Neuron (in vitro differentiated cells): Measurements from ENCODE around the gene CAND2.
"Not testable (repeated sequence)": the region's sequence is repeated elsewhere in the genome, so short reads cannot be mapped to it uniquely, and the experiment has no call there.

Experiments used
- H2AFZ ChIP-seq: one replicate; pipeline ENCODE4 v1.6.1; 2013; ENCODE audit warnings: low read depth, mild to moderate bottlenecking, inconsistent platforms, low read length, moderate library complexity
- H3K27me3 ChIP-seq: one replicate; pipeline ENCODE4 v1.6.1; 2013; ENCODE audit warnings: low read length; ENCODE audit not compliant: insufficient read depth
- H3K36me3 ChIP-seq: one replicate; pipeline ENCODE4 v1.6.1; 2013; ENCODE audit warnings: low read length; ENCODE audit not compliant: insufficient read depth
- H3K4me1 ChIP-seq: one replicate; pipeline ENCODE4 v1.6.1; 2013; ENCODE audit warnings: low read length; ENCODE audit not compliant: insufficient read depth
- H3K4me3 ChIP-seq: 2 replicates; pipeline ENCODE4 v1.5.1; 2013; ENCODE audit warnings: mild to moderate bottlenecking, low read length, moderate library complexity
- H3K9me3 ChIP-seq: one replicate; pipeline ENCODE4 v1.6.1; 2013; ENCODE audit warnings: low read length

Gene CAND2

DNA sequence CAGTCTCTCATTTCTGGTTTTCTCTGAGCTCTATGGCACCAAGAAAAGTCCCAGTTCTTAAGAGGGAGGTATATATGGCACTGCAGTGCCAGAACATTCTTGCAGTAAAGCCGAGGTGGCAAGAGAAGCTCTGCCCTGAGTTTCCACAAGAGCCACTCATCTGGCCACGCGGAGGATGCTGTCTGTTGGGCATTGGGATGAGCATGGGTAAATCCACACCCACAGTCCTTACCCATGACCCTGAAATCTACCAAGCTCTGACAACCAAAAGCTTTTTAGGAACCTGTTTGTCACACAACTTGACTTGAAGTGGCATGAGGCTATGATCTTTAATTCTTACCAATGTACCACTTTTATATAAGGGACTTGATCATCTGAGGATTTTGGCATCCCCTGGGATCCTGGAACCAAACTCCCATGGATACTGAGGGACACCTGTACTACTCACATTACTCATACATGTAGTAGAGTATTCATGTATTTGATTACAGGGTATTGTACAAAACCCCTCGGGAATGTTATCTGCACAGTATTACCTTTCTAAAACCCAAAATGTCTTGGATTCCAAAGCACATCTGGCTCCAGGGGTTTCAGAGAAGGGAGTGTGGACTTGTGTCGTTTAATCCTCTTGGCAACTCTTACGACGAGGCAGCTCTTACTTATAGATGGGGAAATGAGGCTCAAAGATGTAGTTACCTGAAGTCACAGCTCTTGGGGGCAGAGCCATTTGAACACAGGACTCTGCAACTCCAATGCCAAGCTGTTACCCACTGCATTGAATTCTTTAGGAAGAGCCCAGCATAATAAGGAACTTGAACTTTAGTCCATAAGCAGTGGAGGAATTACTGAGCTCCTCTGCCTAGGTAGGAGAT, 36.1 kb downstream of the CAND2 start:
- Histone ChIP-seq H3K36me3 (peaks cover 66% of the 10 kb centered on the region), H2AFZ (no peak overlapping the region), H3K27me3 (no peaks in the 10 kb centered on the region), H3K9me3 (no peaks in the 10 kb centered on the region), H3K4me3 (no peak overlapping the region), H3K4me1 (no peaks in the 10 kb centered on the region)

DNA sequence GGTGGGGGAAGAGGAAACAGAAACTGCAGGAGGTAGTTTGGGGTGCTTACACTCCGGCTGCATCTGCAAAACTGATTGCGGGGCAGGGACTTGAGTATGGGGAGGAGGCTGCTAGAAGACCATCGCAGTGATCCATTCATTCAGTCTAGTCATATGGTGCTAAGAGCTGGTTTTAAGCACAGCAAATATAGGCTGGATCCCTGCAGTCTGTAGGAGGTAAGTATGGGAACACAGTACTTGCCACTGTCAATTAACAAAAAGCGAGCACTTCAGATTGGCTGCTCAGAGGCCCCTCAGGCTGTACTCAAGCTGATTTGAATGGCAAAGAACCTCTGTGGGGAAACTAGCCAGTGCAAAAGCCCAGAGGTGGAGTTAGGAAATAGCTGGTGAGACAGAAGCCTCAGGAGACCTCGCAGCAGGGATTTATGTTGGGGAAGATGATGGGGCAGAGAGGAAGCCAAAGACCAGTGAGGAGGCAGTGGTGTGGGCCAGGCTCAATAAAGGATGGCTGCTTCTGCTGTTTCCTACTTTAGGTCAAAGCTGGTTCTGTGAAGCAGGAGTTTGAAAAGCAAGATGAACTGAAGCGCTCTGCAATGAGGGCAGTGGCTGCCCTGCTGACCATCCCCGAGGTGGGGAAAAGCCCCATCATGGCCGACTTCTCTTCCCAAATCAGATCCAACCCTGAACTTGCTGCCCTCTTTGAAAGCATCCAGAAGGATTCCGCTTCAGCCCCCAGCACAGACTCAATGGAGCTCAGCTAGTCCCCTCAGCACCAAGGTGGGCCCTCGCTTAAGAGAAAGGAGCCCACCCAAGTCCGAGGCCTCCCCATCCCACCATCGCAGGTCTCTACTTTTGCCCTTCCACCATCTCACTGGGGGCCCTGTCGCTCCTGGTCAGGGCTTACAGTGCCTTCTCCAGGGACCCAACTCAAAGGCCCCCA, 37.0 kb downstream of the CAND2 start:
- Histone ChIP-seq H3K4me1 (peaks cover 2% of the 10 kb centered on the region), H2AFZ (no peak overlapping the region), H3K36me3 (peaks cover 75% of the 10 kb centered on the region), H3K4me3 (no peak overlapping the region), H3K27me3 (no peaks in the 10 kb centered on the region), H3K9me3 (no peaks in the 10 kb centered on the region)

- peaks cover 88% of the 10 kb centered on the region for H3K36me3 ChIP-seq
- H3K9me3 ChIP-seq: no peaks in the 10 kb centered on the region
- H3K27me3 ChIP-seq: no peaks in the 10 kb centered on the region
- no peak overlapping the region for H3K4me3 ChIP-seq
- peaks cover 19% of the 10 kb centered on the region for H3K4me1 ChIP-seq
- H2AFZ ChIP-seq: no peak overlapping the region
These were observed 38.7 kb downstream of the CAND2 start for GRCh38 chr3:12835052-12835665.

GRCh38 chr3:12837295-12837986, 41.0 kb downstream of the CAND2 start:
- no peak overlapping the region for H2AFZ ChIP-seq
- peaks cover 76% of the 10 kb centered on the region for H3K36me3 ChIP-seq
- no peaks in the 10 kb centered on the region for H3K27me3 ChIP-seq
- no peak overlapping the region for H3K4me3 ChIP-seq
- no peaks in the 10 kb centered on the region for H3K9me3 ChIP-seq
- H3K4me1 ChIP-seq: peaks cover 22% of the 10 kb centered on the region

DNA sequence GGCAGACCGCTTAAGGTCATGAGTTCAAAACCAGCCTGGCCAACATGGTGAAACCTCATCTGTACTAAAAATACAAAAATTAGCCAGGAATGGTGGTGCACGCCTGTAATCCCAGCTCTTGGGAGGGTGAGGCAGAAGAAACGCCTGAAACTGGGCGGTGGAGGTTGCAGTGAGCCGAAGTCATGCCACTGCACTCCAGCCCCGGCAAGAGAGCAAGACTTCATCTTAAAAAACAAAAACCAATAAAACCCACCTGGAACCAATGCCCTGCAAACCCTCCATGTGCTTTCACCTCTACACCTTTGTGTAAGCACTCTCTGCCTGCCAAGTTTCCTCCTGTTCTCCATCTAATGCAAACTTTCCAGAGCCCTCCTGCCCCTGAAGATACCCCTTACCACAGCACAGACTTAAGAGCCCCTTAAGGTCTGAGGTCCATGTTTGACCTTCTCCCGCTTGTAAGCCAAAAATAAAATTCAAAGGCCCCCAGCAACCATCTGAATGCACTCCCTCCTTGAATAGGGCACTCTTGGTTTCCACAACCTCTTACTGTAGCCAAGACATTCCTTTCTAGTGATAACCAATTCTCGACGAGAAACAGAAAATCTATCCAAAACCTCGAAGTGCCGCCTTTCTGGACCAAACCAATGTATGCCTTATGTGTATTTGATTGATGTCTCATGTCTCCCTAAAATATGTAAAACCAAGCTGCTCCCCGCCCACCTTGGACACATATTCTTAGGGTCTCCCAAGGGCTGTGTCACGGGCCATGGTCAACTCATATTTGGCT, 41.9 kb downstream of the CAND2 start:
- no peaks in the 10 kb centered on the region for H3K9me3 ChIP-seq
- peaks cover 22% of the 10 kb centered on the region for H3K4me1 ChIP-seq
- no peaks in the 10 kb centered on the region for H3K27me3 ChIP-seq
- no peak overlapping the region for H2AFZ ChIP-seq
- peaks cover 67% of the 10 kb centered on the region for H3K36me3 ChIP-seq
- H3K4me3 ChIP-seq: no peak overlapping the region

- Histone ChIP-seq H3K27me3 (no peaks in the 10 kb centered on the region), H3K4me3 (peak overlapping the region; percentile 93), H3K36me3 (peaks cover 57% of the 10 kb centered on the region), H3K4me1 (peaks cover 22% of the 10 kb centered on the region), H2AFZ (no peak overlapping the region), H3K9me3 (no peaks in the 10 kb centered on the region)
These were observed 42.9 kb downstream of the CAND2 start for GRCh38 chr3:12839156-12839946.

DNA sequence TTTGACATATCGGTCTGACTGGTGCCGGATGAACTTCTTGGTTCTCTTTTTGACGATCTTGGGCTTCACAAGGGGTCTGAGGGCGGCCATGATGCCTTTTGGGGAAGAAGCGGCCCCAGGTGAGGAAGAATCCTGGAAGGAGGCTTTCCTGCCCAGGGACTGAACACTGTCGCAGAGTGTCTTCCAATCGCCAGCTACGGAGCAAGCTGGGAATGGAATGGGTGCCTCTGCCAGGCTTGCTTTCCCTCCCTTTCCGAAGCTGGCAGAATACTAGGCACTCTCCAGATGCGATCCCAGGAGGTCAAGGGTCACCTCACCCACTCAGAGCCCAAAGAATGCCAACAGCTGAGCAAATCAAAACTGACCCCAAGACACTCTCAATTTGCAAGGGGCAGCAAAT, 43.7 kb downstream of the CAND2 start:
- peak overlapping the region; percentile 93 for H3K4me3 ChIP-seq
- not testable (repeated sequence) for H2AFZ ChIP-seq, H3K9me3 ChIP-seq, H3K27me3 ChIP-seq
- H3K36me3 ChIP-seq: peaks cover 49% of the 10 kb centered on the region
- peaks cover 22% of the 10 kb centered on the region for H3K4me1 ChIP-seq

DNA sequence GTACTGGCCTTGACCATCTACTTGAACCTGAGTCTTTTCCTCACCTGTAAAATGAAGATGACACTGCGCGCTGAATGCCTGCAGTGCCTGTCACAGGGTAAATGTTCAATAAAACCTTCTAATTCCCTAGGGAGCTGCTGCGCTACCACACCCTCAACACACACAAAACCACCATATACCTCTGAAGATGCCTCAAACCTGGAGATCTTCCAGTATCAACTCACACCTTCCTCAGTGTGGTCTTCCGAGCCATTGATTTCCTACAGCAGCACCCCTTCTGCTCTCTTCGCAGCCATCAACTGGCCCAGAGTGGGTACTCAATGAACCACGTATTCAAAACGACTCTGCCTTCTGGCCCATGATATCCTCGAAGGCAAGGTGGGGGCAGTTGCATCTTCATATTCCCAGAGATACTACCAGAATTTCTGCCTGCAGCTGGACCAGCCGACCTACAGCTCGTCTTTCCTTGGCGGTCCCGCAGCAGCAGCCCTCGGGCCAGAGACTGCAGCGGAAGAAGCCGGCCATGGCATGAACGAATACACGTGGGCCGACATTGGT, 44.2 kb downstream of the CAND2 start:
- Histone ChIP-seq H3K27me3 (peaks cover 4% of the 10 kb centered on the region), H3K36me3 (peaks cover 44% of the 10 kb centered on the region), H2AFZ (no peak overlapping the region), H3K4me1 (peaks cover 22% of the 10 kb centered on the region), H3K4me3 (peak overlapping the region; percentile 93), H3K9me3 (no peaks in the 10 kb centered on the region)

- H3K9me3 ChIP-seq: no peaks in the 10 kb centered on the region
- peaks cover 4% of the 10 kb centered on the region for H3K27me3 ChIP-seq
- H3K36me3 ChIP-seq: peaks cover 37% of the 10 kb centered on the region
- peak within 1 kb of the TSS; percentile 93 for H3K4me3 ChIP-seq
- peaks cover 22% of the 10 kb centered on the region for H3K4me1 ChIP-seq
- H2AFZ ChIP-seq: peak within 1 kb of the TSS; percentile 76
These were observed 44.9 kb downstream of the CAND2 start, which contains the start of gene RPL32 for GRCh38 chr3:12841149-12841969. Gene RPL32, minus strand, starts transcription at chr3:12841565. Its CDS starts 1,328 bp downstream, at chr3:12840237.

DNA sequence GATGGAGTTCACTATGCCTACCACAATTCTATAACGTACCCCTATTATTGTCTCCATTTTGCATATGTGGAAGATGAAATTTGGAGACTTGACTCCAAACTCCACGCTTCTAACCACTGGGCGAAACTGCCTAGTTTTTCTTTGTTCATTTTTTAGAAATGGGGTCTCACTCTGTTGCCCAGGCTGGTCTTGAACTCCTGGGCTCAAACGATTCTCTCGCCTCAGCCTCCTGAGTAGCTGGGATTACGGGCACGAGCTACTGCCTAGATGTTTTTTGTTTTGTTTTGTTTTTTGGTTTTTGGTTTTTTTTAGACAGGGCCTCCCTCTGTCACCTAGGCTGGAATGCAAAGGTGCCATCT, 45.5 kb downstream of the CAND2 start:
- peaks cover 31% of the 10 kb centered on the region for H3K36me3 ChIP-seq
- H2AFZ ChIP-seq: peak overlapping the region; percentile 76
- H3K27me3 ChIP-seq: peaks cover 4% of the 10 kb centered on the region
- H3K4me1 ChIP-seq: peaks cover 22% of the 10 kb centered on the region
- peak overlapping the region; percentile 93 for H3K4me3 ChIP-seq
- H3K9me3 ChIP-seq: no peaks in the 10 kb centered on the region
